SU-DHL-6 (cell line): ENCODE results near the gene SASS6.

Experiments
- CTCF ChIP-seq: fragments of 200-600 bp; sonication (generic); IDR thresholded peaks from one replicate; pipeline ENCODE4 v1.5.1; 2017; ENCODE audit warnings: antibody characterized with exemption, mild to moderate bottlenecking, low read length, moderate library complexity; ENCODE audit not compliant: insufficient read depth, poor library complexity, severe bottlenecking
- EZH2phosphoT487 ChIP-seq: fragments of 200-600 bp; sonication (generic), shearing (Covaris generic); conservative IDR thresholded peaks from 2 replicates; pipeline ENCODE4 v1.6.1; 2018; ENCODE audit warnings: mild to moderate bottlenecking, antibody characterized with exemption, low read length, moderate library complexity, mixed read lengths

GRCh38 chr1:100051401-100051800, 81.3 kb downstream of the SASS6 start:
- TF ChIP-seq CTCF (no peak), EZH2phosphoT487 (no peak)
